ENCODE data around the gene CADPS.

DNA sequence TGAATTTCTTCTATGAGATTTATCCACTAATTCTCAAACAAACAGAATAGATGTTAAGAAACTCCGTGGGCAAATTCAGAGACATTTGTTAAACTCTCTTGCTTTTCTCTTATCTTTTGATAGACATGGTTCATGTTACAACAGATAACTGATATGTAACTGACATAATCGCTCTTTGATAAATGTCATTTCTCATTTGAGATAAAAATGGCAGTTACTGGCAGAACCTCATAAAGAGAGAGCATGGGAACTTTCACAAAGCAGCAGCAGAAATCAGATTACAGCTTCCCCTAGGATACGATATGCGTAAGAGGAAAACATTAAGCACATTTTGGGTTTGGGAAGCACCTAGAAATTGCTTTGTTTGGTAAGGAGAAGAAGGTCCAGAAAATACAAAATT lies 126.1 kb downstream of the CADPS start:
- TF ChIP-seq CTCF (IDR thresholded peaks at IDR 0.05; ENCODE audit: insufficient read depth, low read length) = no peak
- no peak for TF ChIP-seq GABPA (IDR thresholded peaks at IDR 0.05; ENCODE audit: low read depth)
- no peak for TF ChIP-seq POLR2AphosphoS5 (IDR thresholded peaks at IDR 0.05; ENCODE audit: low read depth)
- no peak for TF ChIP-seq REST (IDR thresholded peaks at IDR 0.05; ENCODE audit: insufficient replicate concordance, low read depth)
